DOHH2 (cell line): ENCODE measurements around the gene BHLHE23.

Source experiments
- H3F3A ChIP-seq: fragments of 200-600 bp; sonication (generic), shearing (Covaris generic); 2 replicates; pipeline ENCODE4 v1.6.0; 2016; ENCODE audit warnings: antibody characterized with exemption, mild to moderate bottlenecking; ENCODE audit not compliant: control insufficient read depth, insufficient read depth
- H3K27ac ChIP-seq: fragments of 200-600 bp; sonication (generic); 2 replicates; pipeline ENCODE4 v1.5.1; 2014; ENCODE audit warnings: low read depth, mild to moderate bottlenecking, low read length, moderate library complexity
- H3K27me3 ChIP-seq: fragments of 200-600 bp; sonication (generic); 2 replicates; pipeline ENCODE4 v1.6.1; 2014; ENCODE audit warnings: mild to moderate bottlenecking, low read length, mixed read lengths; ENCODE audit not compliant: control insufficient read depth
- H3K36me3 ChIP-seq: fragments of 200-600 bp; sonication (generic); 2 replicates; pipeline ENCODE4 v1.6.1; 2014; ENCODE audit warnings: mild to moderate bottlenecking, low read length, moderate library complexity, mixed read lengths; ENCODE audit not compliant: control insufficient read depth
- H3K4me1 ChIP-seq: fragments of 200-600 bp; sonication (generic); 2 replicates; pipeline ENCODE4 v1.6.1; 2014; ENCODE audit warnings: mild to moderate bottlenecking, low read length, mixed read lengths; ENCODE audit not compliant: control insufficient read depth
- H3K4me2 ChIP-seq: fragments of 200-600 bp; sonication (generic); 2 replicates; pipeline ENCODE4 v1.6.0; 2014; ENCODE audit warnings: mild to moderate bottlenecking, low read length, moderate library complexity
- H3K4me3 ChIP-seq: fragments of 200-600 bp; sonication (generic); 2 replicates; pipeline ENCODE4 v1.5.1; 2014; ENCODE audit warnings: mild to moderate bottlenecking, low read length, mixed read lengths
- H3K79me2 ChIP-seq: fragments of 200-600 bp; sonication (generic); 2 replicates; pipeline ENCODE4 v1.6.1; 2014; ENCODE audit warnings: mild to moderate bottlenecking, low read length, mixed read lengths; ENCODE audit not compliant: control insufficient read depth
- H3K9me2 ChIP-seq: fragments of 200-600 bp; sonication (generic); replicated peaks from 2 replicates; pipeline ENCODE4 v1.6.1; 2014; ENCODE audit warnings: mild to moderate bottlenecking, low read length, mixed read lengths; ENCODE audit not compliant: control insufficient read depth
- H3K9me3 ChIP-seq: fragments of 200-600 bp; sonication (generic); 2 replicates; pipeline ENCODE4 v1.6.1; 2014; ENCODE audit warnings: antibody characterized with exemption, low read length, mixed read lengths; ENCODE audit not compliant: control insufficient read depth, insufficient read depth
- H4K20me1 ChIP-seq: fragments of 200-600 bp; sonication (generic); 2 replicates; pipeline ENCODE4 v1.6.0; 2014; ENCODE audit warnings: low read depth, mild to moderate bottlenecking, antibody characterized with exemption, low read length, moderate library complexity; ENCODE audit not compliant: control insufficient read depth, insufficient read depth
- CTCF ChIP-seq: fragments of 200-600 bp; sonication (generic); IDR thresholded peaks from one replicate; pipeline ENCODE4 v1.5.1; 2014; ENCODE audit warnings: antibody characterized with exemption, mild to moderate bottlenecking, low read depth, low read length; ENCODE audit not compliant: poor library complexity, severe bottlenecking
- EZH2phosphoT487 ChIP-seq: fragments of 200-600 bp; sonication (generic); IDR thresholded peaks from 2 replicates; pipeline ENCODE4 v1.6.1; 2017; ENCODE audit warnings: borderline replicate concordance, mild to moderate bottlenecking, antibody characterized with exemption, low read length, moderate library complexity, mixed read lengths

The BHLHE23 gene

DNA sequence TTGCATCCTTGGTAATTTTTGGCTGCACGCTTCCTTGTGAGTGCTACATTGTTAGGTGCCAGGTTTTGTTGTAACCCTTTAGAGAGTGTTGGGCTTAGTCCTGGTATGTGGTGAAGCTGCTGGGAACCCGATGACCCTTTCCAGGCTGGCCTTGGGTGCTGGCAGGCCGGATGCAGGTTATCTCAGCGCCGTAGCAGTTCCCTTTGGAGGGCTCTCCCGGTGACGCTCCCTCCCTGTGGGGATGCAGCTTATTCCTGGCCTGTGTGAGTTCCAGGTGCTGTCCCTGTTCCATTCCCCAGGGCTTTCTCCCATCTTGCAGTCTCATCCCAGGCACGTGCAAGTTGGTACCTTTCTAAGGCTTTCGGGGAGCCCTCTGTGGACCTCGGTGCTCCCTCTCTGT, 13.9 kb upstream of the BHLHE23 start:
- TF ChIP-seq EZH2phosphoT487: no peak
- TF ChIP-seq CTCF: no peak
- Histone ChIP-seq H3K36me3 (no peaks in the 10 kb centered on the region), H3K4me1 (peaks cover 16% of the 10 kb centered on the region)

DNA sequence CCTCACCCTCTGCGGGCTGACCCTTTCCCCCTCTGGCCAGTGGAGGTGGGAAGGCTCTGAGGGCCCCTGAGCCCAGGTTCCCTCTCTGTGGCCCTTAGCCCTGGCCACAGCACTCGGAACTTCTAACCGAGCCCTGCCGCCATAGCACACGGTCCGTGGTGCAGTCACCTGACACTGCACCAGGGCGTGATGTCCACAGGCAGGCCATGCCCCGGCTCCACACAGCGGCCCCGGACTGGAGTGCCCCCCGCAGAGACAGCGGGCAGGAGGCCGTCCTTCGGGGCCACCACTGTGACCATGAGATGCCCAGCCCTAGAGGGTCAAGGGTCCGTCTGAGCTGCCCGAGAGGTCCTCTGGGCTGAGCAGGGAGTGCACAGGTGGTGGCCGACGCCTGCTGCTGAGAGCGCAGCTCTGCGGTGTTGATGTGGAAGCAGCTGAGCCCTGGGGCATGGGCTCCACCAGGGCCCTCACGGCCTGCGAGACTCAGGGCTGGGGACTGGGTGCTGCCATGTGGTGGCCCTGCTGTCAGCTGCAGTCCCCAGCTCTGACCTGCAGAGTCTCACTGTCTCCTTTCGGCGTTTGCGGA, 11.2 kb upstream of the BHLHE23 start:
- H3K27me3 ChIP-seq: no peaks in the 10 kb centered on the region
- H3K4me3 ChIP-seq: no peak overlapping the region
- H3K9me3 ChIP-seq: peaks cover 7% of the 10 kb centered on the region
- peaks cover 7% of the 10 kb centered on the region for H3K36me3 ChIP-seq
- TF ChIP-seq CTCF: no peak
- TF ChIP-seq EZH2phosphoT487: no peak
- no peaks in the 10 kb centered on the region for H3F3A ChIP-seq
- no peaks in the 10 kb centered on the region for H4K20me1 ChIP-seq
- H3K4me1 ChIP-seq: peaks cover 1% of the 10 kb centered on the region
- no peaks in the 10 kb centered on the region for H3K9me2 ChIP-seq
- H3K4me2 ChIP-seq: no peak overlapping the region
- H3K79me2 ChIP-seq: peaks cover 75% of the 10 kb centered on the region
- H3K27ac ChIP-seq: no peak overlapping the region

More for the DNA sequence above, 13.9 kb upstream of the BHLHE23 start:
- Histone ChIP-seq H4K20me1 (0 out of 2 replicates have a peak, but pooled peaks cover 5% of the 10 kb centered on the region), H3K27me3 (no peaks in the 10 kb centered on the region), H3K9me2 (no peaks in the 10 kb centered on the region), H3K27ac (no peak overlapping the region), H3K4me2 (no peak overlapping the region), H3K9me3 (no peaks in the 10 kb centered on the region), H3F3A (no peaks in the 10 kb centered on the region), H3K4me3 (no peak overlapping the region), H3K79me2 (peaks cover 58% of the 10 kb centered on the region)

DNA sequence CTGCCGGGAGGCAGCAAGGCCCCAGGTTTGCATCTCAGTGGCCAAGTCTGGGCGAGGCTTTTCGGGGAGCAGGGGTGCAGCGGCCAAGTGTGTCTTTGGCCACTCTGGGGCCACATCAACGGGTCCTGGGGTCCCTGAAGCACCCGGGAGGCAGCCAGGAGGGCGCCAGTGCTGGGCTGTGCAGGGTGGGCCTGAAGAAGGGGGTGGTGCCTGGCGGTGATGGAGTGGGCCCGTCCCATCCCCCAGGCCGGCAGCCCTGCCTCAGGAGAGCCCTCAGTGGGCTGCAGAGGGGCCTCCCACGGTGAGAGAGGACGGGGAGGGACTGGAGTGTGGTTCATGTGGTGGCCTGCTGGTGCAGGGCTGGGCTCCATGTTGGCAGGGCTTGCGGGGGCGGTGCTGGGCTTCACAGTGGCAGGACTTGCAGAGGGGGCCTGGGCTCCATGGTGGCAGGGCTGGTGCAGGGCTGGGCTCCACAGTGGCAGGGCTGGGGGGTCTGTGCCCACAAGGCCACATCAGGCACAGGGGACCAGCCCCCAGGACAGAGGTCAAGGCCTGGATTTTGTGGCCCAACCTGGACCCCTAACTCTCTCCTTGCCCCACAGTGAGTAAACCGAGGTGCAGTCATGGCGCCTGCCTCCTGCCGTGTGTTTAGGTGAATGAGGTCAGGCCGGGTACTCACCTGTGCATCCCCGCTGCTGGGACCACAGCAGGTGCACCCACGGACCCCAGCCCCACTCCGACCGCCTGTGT, 10.5 kb upstream of the BHLHE23 start:
- no peaks in the 10 kb centered on the region for H3K27me3 ChIP-seq
- no peaks in the 10 kb centered on the region for H3F3A ChIP-seq
- H3K4me2 ChIP-seq: no peak overlapping the region
- H3K4me3 ChIP-seq: no peak overlapping the region
- H4K20me1 ChIP-seq: no peaks in the 10 kb centered on the region
- H3K27ac ChIP-seq: no peak overlapping the region
- peaks cover 8% of the 10 kb centered on the region for H3K4me1 ChIP-seq
- H3K9me3 ChIP-seq: peaks cover 12% of the 10 kb centered on the region
- H3K9me2 ChIP-seq: no peaks in the 10 kb centered on the region
- peaks cover 13% of the 10 kb centered on the region for H3K36me3 ChIP-seq
- TF ChIP-seq EZH2phosphoT487 (no peak), CTCF (no peak)
- H3K79me2 ChIP-seq: peaks cover 75% of the 10 kb centered on the region
